HUDEP-2 (cell line): ENCODE data around the gene MAP2K2.

ENCODE experiments used
- DNase-seq, 76 experiments: peaks; one replicate each; lab custom pipeline; 2025; ENCODE audit not compliant: unreplicated experiment in 76 of 76; lab: John Stamatoyannopoulos, UW

Gene MAP2K2

DNA sequence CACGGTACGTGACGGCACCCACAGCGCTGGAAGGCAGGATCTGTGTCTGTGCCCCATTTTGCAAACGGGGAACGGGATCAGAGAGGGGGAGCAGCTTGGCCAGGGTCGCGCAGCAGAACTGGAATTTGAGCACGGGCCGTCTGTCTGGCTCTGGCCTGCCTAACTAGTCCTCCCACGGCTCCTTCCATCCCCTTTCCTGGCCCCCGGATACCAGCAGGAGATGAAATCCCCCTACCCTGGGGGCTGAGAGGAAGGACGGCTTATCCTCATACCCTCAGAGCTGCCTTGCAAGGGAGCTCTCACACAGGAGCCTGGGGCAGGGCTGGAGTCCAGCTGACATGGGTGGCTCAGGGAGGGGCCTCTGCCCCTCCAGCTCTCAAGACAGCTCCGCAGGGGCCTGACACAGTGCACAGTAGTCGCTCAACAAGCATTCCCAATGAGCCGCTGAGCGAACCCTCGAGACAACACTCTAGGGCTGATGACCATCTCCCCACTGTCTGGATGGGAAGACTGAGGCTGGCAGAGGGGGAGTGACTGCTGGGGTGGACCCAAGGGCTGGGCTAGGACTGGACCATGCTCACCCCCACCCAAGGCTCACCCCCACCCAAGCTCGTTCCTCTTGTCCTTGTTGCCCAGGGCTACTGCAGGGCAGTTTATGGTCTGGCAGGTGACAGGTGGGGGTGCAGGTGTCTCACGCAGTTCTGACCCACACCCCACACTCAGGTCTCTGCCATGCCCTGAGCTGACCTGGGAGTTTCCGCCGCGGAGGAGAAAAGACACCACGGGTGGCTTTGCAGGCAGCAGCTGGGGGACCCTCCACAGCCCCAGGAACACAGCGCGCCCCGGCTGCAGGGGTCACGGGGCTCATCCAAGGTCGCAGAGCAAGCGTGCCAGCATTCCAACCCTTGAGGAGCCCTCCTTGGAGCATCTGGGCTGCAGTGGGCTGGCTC, 61.2 kb downstream of the MAP2K2 start:
- DNase-seq: no peak

DNA sequence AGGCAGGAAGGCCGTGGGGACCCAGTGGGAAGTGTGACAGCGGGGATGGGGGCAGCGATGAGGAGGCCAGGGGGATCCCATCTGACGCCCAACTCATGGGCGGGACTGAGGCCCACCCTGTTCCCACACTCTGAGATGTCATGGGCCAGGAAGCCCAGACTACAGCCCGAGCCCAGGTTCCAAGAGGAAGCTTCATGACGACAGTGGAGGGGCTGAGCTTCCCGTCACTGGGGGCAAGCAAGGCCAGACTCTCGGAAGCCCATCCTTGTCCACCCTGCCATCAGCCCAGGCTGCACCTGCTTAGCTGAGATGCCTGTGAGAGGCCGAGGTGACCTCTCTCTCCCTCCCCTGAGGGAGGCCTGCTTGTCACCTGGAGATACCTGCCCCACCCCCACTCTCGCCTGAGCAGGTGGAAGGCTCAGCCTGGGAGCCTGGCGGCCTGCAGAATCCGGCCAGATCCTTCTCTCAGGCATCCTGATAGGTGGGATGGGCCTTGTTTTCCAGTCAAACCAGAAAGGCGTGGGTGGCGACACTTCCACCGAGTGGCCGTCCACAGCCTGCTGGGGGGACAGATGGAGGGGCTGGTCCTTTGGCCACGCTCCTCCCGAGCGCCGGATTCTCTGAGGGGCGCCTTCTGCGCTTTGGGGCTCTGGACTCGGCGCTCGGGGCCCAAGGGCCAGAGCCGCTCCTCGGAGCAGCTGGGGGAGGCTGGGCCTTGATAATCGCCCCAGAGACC, 62.1 kb downstream of the MAP2K2 start:
- DNase-seq: no peak

DNA sequence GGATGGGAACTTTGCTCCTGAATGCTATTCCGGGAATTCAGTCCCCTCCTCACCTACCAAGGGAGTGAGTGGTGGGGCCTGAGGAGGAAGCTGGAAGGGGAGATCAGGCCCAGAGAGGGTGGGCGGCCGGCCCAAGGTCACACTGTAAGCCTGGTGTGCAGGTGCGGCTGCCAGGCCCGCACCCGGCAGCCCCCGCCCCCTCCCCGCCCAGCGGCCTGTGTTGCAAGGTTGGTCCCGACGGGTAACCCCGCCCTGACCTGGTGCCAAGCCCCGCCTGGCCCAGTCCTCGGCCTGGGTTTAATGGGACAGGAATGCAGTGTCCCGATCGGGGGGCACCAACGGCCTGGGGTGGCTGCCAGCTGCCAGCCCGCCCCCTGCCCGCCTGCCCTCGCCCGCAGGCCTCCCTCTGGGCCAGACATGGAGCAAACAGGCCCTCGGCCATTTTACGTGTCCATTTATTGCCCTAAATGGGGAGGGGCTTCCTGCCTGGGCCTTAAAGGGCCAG, 62.7 kb downstream of the MAP2K2 start:
- peak in 57 of 76 experiments; percentile 13 to 80 (median 58) for DNase-seq

DNA sequence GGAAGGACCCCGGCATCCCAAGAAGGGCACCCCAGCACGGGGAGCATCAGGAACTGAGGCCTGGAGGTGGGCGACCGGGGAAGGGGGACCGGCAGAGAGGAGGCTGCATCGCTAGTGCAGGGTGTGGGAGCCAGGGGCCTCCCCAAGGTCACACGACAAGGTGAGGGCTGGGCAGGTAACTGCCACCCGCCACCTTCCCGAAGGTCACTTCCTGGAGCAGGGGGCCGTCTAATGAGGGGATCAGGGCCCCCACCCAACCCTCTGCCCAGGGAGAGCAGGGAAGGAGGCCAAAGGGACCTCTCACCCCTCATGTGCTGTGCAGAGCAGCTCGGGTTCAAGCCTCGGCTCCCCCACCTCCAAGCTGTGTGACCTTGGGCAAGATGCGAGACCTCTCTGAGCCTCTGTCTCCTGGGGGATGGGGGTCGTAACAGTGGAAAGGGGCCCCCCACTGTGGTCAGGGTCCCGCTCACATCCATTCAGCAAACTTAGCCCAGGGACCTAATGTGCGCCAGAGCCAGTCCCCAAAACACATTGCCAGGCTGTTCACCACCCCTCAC, 63.2 kb downstream of the MAP2K2 start:
- no peak for DNase-seq

DNA sequence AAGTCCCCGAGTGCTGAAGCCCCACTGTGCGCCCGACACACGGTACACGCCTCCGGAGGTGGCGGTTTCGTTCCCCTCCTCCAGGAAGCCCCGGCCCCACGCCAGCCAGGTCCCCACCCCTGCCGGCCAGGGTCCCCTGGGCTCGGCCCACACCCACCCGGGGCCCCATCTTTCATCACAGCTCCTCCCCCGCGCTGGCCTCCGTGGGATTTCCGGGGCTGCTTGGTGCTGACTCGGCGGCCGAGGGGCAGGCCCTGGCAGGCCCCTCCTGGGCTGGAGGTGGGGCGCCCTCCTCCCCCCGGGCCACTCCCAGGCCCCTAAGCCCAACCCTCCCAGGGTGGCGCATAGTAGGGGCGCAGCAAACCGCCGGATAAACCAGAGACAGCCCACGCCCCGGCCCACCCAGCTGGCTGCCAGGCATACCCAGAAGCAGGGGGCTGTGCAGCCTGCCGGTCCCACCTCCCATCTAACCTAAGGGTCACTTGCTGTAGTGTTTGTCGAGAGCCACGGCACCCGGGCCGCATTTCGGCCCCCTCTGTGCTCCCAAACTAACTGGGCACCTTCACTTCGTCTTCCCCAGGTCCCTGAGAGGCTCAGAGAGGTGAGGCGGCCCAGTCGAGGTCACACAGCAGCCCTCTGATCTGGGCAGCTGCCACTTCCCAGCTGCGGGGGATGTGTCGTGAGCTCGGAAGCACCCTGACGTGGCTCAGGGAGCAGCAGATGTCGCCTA, 63.9 kb downstream of the MAP2K2 start:
- peak in 11 of 76 experiments; percentile 29 to 85 (median 74) for DNase-seq

DNA sequence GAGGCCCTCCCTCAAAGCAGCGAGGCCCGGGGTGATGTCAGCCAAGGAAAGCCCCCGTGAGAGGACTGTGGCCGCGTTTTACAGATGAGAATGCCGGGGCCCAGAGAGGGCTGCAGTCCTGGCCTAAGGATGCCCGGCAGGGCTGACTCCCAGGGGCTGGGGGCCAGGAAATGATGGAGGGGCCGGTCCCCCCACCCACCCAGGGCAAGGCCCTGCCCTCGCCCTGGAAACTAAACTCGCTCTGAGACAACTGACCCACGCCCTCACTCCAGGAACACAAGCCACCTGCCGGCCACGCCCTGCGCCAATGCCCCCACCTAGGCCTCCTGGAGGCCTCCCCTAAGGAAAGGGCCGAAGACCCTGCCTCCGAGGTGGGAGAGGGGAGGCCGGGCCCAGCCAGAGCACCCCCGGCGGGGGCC, 64.5 kb downstream of the MAP2K2 start:
- no peak for DNase-seq

DNA sequence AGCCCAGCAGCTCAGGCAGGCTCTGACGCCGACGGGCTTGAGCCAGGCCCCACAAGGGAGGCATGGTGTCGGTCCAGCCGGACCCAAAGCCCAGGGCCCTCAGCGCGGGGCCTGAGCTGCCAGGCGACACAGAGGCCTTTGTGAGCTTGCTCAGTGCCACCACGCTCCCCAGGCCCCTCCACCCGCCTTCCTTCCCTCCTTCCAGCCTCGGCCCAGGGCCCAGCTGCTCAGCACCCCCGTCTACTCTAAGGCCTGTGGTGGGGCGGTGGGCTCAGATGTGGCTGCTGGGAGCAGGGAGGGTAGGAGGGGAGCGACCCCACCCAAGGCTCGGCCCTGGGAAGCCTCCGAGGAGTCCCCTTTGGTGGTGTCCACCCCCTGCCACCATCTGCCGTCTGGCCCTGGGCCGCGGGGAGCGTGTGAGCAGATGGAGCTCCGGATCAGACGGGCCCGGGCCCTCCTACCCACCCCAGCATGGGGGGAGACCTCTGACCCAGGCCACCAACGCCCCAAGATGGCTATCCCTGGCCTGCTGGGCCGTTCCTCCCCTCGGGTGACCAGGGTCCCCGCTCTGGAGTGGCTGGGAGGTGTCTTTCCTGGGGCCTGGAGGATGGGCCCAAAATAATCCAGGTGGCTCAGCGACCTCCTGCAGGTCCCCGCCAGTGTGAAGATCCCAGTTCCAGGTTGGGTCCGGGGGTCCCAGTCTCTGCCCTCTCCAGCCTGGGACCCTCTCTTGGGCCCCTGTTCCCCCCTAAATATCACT, 65.0 kb downstream of the MAP2K2 start:
- no peak for DNase-seq

DNA sequence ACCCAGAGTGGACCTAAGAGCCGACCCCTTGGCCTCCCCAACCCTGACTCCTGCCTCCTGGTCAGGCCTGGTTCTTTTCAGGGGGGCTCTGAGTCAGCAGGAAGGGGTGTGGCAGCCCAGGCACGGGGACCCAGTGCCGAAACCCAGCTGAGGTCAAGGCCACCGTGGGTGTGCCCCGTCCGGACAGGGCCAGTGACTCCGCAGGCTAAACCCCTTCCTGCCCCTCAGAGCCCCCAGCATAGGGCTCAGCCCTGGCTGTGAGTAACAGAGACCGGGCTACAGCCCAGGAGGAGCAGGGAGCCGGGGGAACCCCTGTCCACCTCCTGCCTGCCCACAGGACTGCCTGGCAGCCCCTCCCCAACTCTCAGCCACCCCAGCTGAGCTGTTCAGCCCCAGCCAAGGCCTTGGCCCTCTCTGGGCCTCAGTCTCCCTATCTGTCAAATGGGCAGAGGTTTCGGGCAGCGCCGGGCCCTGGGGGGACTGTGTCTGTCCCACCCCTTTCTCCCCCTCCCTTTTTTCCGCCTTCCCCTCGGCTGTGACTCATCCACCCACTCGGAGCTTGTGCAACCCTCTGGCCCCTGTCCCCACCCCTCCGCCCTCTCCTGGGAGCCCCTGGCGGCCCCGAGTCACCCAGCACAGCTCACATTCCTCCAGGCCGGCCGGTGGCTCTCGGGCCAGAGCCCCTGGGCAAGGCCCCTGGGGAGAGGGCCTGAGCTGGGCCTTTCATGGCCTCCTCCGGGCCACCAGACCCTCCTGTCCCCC, 65.8 kb downstream of the MAP2K2 start:
- peak in 56 of 76 experiments; percentile 17 to 89 (median 64) for DNase-seq

DNA sequence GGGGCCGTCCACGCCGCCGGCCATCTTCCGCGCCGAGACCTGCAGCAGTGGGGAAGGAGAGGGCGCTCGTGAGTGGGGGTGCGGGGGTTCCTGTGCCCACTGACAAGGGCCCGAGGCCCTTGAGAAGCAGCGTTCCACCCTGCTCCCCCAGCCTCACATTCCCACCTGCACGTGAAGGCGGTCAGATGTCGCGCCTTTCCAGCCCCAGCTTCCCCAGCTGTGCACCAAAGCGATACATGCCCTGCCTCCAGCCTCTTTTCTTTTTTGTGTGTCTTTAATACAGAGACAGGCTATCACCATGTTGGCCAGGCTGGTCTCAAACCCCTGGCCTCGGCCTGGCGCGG, 68.7 kb downstream of the MAP2K2 start:
- no peak for DNase-seq

DNA sequence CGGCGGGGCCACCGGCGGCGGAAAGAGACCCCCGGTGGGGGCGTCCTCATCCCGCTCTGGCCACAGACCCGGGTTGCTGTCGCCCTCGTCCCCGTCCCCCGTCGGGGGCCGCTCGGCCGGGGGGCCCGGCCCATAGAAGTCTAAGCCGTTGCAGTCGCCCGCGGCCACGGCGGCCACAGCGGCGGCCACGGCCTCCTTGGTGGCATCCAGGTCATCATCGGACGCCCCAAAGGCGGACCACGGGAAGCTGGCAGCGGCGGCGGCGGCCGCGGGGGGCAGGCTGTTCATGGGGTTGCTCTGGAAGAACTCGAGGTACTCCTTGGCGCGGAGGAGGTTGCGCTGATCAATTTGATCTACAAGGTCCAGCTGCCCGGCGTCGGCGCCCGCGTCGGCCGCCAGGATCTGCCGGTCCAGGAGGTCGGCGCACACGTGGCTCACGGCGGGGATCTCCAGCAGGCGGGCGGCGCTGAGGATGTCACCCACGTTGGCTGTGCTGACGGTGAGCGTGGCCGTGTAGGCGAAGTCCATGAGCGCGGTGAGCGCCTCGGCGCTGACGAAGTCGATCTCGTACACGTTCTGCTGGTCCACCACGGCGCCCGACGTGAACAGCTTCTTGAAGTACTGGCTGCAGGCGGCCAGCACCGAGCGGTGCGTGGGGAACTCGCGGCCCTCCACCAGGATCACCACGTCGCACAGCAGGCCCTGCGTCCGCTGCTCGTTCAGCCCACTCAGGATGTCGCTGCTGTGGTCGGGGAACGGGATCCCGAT, 69.3 kb downstream of the MAP2K2 start:
- no peak for DNase-seq

DNA sequence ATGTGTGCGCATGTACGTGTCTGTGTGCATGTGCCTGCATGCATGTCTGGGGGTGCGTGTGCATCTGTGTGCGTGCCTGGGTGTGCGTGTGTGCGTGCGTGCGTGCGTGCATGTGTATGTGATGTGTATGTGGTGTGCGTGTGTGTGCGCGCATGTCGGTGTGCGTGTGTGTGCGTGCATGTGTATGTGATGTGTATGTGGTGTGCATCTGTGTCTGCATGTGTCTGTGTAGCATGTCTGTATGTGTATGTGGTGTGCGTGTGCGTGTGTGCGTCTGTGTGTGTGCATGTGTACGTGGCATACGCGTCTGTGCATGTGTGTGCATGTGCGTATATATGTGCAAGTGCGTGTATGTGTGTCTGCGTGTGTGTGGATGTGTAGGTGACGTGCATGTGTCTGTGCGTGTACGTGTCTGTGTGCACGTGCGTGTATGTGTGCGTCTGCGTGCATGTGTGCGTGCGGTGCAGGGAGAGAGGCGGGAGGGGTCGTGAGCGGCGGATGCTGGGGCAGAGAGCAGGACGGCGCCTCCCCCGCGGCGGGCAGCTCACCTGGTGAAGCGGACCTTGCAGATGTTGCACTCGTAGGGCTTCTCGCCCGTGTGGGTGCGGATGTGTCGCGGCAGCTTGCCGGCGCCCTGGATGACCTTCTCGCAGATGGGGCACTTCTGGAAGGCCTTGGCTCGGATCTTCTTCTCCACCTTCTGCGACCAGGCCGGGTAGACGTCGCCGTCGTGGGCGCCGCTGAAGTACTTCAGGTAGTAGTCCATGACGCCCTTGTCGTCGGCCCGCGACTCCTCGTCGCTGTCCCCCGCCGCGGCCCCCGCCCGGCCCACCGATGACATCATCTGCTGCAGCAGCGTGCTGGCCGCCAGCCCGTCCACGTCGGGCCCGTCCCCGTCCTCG, 70.2 kb downstream of the MAP2K2 start:
- no peak for DNase-seq

DNA sequence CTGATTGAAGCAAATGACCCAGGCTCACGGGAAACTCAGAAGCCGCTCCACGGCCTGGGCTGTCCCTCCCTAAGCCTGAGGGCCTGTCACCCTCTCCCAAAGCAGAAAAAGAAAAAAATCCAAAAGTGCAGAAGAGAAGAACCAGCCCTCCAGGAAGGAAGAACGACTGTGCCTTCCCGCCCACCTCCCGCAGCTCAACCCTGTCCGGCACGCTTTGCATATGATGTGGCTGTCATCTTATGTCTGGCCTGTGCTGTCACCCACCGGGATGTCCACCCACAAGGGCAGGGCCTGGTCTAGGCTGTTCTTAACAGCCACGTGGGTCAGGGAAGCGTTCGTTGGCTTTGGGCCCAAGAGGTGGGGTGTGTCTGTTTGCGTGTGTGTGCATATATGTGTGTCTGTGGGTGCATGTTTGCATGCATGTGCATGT, 70.9 kb downstream of the MAP2K2 start:
- peak in 39 of 76 experiments; percentile 15 to 61 (median 34) for DNase-seq

DNA sequence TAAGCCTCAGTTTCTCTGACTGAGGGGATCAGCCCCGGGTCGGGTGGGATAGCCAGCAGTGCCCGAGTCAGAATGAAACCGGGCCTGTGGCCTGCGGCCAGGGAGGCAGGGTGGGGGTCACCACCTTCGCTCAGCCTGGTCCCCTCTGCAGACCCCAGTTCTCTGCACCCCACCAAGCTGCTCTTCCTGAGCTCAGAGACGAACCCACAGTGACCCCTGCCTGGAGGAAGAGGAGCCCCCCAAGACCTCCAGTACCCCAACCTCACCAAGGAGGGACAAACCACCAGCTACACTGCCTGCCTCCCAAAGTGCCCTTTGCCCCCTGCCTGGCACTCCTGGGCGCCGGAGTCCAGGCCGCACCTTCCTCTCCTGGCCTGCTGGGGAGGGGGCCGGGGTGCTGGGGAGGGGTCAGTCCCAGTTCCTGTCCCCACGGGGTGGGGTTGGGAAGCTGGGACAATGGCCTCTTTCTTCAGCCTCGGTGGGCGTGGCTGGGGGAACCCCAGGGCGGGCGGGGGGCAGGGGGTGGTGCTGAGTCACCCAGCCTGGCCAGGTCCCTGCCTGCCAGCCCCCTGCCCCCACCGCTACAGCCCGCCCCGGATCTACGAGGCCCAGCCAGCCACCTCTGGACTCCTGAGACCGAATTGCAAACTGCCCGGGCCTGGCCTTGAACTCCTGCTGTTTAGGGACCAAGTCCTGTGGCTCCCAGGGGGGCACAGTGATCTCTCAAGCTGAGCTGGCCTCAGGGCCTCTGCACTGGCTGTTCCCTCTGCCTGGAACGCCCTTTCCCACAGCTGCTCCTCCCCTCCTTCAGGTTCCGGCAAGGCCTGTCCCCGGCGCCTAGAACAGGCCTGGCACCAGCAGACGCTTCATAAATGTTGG, 71.6 kb downstream of the MAP2K2 start:
- no peak for DNase-seq

DNA sequence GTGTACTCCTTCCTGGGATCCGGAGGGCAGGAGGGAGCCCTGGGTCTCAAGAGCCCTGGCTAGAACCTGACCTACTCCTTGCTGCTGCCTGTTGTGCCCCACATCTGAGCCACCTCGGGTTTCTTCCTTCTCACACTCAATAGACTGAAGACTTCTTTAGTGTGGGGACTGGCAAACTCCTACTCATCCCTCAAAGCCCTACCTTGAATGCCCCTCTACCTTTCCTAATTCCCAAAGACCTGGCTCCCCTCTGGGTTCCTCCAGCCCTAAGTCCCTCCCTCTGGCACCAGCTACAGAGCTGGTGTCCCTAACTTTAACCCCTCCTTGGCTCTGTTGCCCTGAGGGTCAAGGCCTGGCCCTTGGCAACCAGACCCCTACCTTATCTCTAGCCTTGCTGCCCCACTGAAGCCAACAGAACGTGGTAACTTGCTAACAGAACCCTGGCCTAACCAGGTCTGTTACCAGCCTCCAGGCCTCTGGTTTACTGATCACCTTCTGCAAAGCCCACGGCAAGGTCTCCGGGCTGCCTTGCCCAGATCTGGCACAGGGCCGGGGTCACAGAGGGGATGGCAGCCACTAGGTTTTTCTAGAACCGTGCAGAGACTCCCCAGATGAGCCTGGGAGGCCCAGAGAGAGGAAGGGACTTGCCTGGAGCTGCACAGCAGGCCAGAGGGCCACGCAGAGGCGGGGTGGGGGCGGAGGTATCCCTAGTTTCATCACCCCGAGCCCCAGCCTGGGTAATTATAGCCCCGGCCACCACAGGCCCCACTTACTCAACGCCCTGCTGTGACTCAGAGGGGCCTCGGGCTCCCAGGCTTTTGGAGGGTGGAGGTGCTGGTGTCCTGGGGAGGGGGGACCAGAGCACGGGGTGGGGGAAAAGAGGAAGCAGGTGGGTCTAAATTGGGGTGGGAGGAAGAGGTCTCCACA, 72.5 kb downstream of the MAP2K2 start:
- DNase-seq: no peak

DNA sequence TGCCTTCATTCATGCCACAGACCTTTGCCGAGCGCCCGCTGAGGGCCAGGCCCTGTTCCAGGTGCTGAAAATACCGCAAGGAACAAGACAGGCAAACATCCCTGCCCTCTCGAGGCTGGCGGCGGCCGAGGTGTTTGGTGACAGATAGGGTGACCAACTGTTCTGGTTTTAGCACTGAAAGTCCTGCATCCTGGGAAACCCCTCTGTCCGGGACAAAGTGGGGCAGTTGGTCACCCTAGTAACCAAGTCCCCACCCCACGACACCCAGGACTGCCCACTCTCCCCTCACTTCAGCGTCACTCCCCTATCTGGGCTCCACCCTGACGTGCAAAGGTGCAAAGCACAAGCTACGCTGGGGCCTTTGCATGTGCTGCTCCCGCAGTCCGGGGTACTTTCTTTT, 74.5 kb downstream of the MAP2K2 start:
- DNase-seq: no peak
